Measurements from ENCODE around the gene CFC1.
"Not testable (repeated sequence)": the region's sequence is repeated elsewhere in the genome, so short reads cannot be mapped to it uniquely, and the experiment has no call there.

Gene CFC1

GRCh38 chr2:130599393-130599792, at the start of gene CFC1:
Gene CFC1 (minus strand): TSS chr2:130599575. CDS start chr2:130599287, 288 bp downstream.
- DNase-seq = not testable (repeated sequence)

DNA sequence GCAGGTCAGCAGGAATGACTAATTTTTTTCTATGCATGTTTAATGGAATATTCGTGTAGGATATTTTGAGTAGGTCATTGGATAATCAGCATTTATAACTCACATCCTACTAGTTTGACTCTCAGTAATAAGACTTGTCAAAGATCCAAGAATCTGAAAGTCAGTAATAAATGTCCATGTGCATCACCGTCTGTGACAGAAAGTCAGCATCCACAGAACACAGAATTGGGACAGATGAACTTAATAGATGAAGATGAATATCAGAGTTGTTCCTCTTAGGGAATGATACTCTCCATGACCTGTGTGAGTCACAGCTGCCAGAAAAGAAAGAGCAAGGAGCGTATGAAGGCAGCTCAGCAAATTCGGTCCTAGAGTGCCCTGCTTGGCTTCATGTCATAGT, 42.3 kb upstream of the CFC1 start:
- DNase-seq = not testable (repeated sequence)

GRCh38 chr2:130638973-130639372, 39.6 kb upstream of the CFC1 start:
- not testable (repeated sequence) for DNase-seq

- DNase-seq = not testable (repeated sequence)
Measured at GRCh38 chr2:130628784-130629475, 29.6 kb upstream of the CFC1 start.

GRCh38 chr2:130611140-130611539, 11.8 kb upstream of the CFC1 start, which contains the start of gene POTEJ:
Gene POTEJ (plus strand): TSS chr2:130611440. CDS start chr2:130611533, 93 bp downstream.
- not testable (repeated sequence) for DNase-seq

GRCh38 chr2:130610486-130610885, 11.1 kb upstream of the CFC1 start:
- DNase-seq = not testable (repeated sequence)

- not testable (repeated sequence) for DNase-seq
Measured at GRCh38 chr2:130609002-130609920, 9.9 kb upstream of the CFC1 start.

DNA sequence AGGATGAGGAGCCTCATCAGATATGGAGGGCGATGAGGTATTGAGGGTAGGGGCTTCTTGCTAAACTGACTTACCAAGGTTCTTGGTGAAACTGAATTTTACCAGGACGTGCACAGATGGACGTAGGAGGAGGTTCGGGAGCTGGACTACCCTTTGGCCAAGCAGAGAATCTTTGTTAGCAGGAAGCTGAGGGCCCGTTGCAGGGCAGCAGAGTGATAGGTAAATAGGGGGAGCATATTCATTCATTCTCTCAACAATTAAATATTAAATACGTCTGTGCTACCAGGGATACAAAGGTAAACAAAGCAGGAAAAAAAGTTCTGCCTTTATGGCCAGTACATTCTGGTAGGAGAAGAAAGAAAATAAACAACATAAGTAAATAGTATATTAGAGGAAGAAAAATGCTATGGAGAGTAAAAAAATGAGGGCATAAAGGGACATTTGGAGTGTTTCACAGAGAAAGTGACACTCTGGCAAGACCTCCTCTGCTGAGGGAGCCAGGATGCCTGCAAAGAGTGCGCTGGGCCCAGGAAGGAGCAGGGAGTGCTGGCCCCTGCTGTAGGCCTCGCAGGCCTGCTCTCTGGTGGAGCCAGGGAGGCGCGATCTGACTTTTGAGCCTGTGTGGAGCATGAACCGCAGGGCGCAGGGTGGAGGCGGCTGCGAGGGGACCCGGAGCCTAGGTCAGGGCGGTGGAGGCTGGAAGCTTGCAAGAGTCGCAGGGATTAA, 9.1 kb upstream of the CFC1 start:
- not testable (repeated sequence) for DNase-seq

GRCh38 chr2:130601648-130602302, 2.4 kb upstream of the CFC1 start:
- DNase-seq = not testable (repeated sequence)

- not testable (repeated sequence) for DNase-seq
Measured at GRCh38 chr2:130599926-130600325, 551 bp upstream of the CFC1 start.

- DNase-seq = not testable (repeated sequence)
Measured at GRCh38 chr2:130598463-130598862, 912 bp downstream of the CFC1 start.

DNA sequence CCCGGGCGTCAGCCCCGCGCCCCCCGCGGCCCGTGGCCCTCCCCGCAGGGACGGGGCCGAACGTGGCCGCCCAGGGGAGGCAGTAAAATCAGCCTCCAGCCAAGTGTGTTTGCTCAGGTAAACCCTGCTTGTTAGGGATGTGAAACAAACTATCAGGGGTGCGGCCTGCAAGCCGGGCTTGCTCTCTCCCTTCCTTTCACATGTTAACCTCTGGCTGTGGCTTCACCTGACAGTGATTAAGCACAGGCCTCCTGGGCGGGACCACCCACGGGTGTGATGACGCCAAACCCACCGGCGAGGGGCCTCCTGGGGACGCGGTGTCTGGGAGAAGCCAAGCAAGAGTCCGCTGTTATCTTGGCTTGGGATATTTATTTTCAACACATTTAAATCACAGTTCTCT, 1.4 kb downstream of the CFC1 start:
- DNase-seq = not testable (repeated sequence)

GRCh38 chr2:130596757-130597156, 2.6 kb downstream of the CFC1 start:
- not testable (repeated sequence) for DNase-seq

DNA sequence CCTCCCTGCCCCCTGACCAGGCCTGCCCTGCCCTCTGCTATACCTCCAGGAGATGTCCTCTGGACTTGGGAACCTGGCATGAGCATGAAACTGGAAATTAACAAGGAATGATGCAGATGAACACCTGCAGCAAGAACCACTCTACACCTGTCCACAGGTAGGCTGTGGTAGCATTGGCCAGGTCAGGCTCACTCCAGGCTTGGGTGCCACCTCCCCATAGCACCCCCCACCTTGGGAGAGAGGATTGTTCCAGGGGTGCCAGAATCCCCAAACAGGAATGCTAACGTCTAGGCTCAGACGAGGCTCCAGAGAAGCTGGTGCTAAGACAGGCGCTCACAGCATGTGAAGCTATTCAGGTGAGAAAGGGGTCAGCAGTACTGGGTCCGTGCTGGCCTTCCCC, 5.4 kb downstream of the CFC1 start:
- DNase-seq = not testable (repeated sequence)

GRCh38 chr2:130592791-130593414, 6.5 kb downstream of the CFC1 start:
- DNase-seq = not testable (repeated sequence)

GRCh38 chr2:130590842-130591359, 8.5 kb downstream of the CFC1 start:
- DNase-seq = not testable (repeated sequence)

DNA sequence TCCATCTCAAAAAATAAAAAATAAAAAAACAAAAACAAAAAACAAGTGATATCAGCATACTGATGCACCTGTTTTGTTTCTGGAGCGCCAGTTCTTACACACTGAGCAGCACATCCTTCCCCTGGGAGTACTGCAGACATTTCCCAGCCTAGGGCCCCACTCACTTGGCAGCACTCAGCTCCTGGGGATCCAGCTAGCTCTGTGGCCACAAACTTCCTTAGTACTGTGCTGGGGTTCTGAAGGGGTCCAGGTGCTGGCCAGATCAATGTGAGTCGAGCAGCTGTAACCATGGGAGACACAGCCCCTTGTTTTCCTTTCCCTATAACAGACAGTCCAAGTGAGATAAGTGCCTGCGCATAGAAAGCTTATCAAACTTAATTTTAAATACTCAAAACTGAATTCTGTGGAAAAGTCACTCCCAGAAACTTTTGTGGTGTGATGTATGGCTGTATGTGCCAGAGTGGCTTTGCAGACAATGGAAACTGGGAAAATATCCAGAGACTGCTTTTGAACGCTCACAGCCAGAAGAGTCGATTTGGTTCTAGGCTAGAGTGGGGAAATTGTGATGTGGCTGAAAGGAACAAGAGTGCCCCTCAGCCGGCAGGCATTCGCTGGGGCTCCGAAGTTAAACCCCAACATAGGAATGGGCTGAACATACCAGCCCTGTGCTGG, 9.1 kb downstream of the CFC1 start:
- DNase-seq = not testable (repeated sequence)

DNA sequence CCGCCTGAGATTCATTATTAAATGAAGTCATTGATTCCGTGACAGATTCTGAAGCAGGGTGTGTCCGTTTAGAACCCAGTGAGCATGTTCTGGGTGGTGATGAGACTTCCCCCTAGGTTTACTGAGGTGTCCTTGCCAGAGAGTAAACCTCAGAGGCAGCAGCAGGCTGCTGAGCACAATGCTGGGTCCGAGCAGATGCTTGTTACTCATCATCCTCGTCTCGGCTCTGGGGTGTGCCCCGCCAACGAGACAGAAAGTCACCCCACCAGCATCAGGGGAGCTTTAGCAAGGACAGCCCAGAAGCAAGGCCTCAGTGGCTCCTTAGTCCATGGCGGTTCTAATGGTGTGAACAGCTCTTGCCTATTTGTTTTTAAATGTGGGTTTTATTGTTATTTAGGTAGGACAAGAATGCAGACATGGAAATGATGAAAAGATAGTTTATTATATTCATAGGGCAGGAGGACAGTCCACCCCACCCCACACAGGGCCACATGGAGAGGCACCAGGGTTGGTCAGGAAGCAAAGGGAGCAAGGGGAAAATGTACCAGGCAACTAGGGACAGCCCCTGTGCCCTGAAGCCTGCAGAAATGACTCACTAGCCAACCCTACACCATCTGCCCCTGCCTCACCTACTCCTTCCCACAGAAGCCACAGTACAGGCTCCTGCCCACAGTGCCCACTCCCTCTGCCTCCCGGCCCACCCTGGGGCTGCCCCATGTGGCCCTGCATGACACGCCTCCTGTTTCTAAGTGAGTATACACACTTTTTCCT, 10.5 kb downstream of the CFC1 start:
- DNase-seq = not testable (repeated sequence)

GRCh38 chr2:130584726-130585125, 14.6 kb downstream of the CFC1 start:
- not testable (repeated sequence) for DNase-seq

GRCh38 chr2:130583582-130583981, 15.8 kb downstream of the CFC1 start:
- DNase-seq = not testable (repeated sequence)
